Measurements from ENCODE around the gene CBFA2T2.

The CBFA2T2 gene

GRCh38 chr20:33673410-33674293 lies 183.8 kb downstream of the CBFA2T2 start:
- peaks cover 10% of the 10 kb centered on the region for H3K4me1 ChIP-seq
- H3K9ac ChIP-seq, result peak overlapping the region; percentile 29
- H3K36me3 ChIP-seq (ENCODE audit: control insufficient read depth, insufficient read depth, low read length), result no peaks in the 10 kb centered on the region
- TF ChIP-seq CTCF (IDR thresholded peaks at IDR 0.05), result no peak
- peak overlapping the region; percentile 47 for H3K27ac ChIP-seq
- H2AFZ ChIP-seq, result peak overlapping the region; percentile 83
- H3K4me3 ChIP-seq (ENCODE audit: low read depth, low read length), result peak overlapping the region; percentile 74
- H3K79me2 ChIP-seq, result no peaks in the 10 kb centered on the region
- no peaks in the 10 kb centered on the region for H3K27me3 ChIP-seq (ENCODE audit: control insufficient read depth, insufficient read depth, low read length)
- no peaks in the 10 kb centered on the region for H3K9me3 ChIP-seq (ENCODE audit: control insufficient read depth, low read length)
- peak overlapping the region; percentile 71 for H3K4me2 ChIP-seq (ENCODE audit: low read length)

GRCh38 chr20:33674294-33675135 lies 184.6 kb downstream of the CBFA2T2 start, which contains the start of gene NECAB3:
Gene NECAB3, minus strand, starts transcription at chr20:33674428. Its CDS starts 76 bp downstream, at chr20:33674352.
- Histone ChIP-seq H3K9me3 (ENCODE audit: control insufficient read depth, low read length) (no peaks in the 10 kb centered on the region), H2AFZ (peak within 1 kb of the TSS; percentile 83), H3K79me2 (no peaks in the 10 kb centered on the region), H3K4me3 (ENCODE audit: low read depth, low read length) (peak within 1 kb of the TSS; percentile 74), H3K9ac (peak within 1 kb of the TSS; percentile 29), H3K4me1 (peaks cover 10% of the 10 kb centered on the region), H3K36me3 (ENCODE audit: control insufficient read depth, insufficient read depth, low read length) (no peaks in the 10 kb centered on the region), H3K4me2 (ENCODE audit: low read length) (peak within 1 kb of the TSS; percentile 74), H3K27me3 (ENCODE audit: control insufficient read depth, insufficient read depth, low read length) (no peaks in the 10 kb centered on the region), H3K27ac (peak within 1 kb of the TSS; percentile 47)
- no peak for TF ChIP-seq CTCF (IDR thresholded peaks at IDR 0.05)

GRCh38 chr20:33675136-33675959 lies 185.5 kb downstream of the CBFA2T2 start:
- H3K27me3 ChIP-seq (ENCODE audit: control insufficient read depth, insufficient read depth, low read length), result no peaks in the 10 kb centered on the region
- no peaks in the 10 kb centered on the region for H3K9me3 ChIP-seq (ENCODE audit: control insufficient read depth, low read length)
- no peak for TF ChIP-seq CTCF (IDR thresholded peaks at IDR 0.05)
- H3K79me2 ChIP-seq, result no peaks in the 10 kb centered on the region
- peak overlapping the region; percentile 83 for H2AFZ ChIP-seq
- no peak overlapping the region for H3K4me2 ChIP-seq (ENCODE audit: low read length)
- H3K27ac ChIP-seq, result peak overlapping the region; percentile 2
- H3K4me1 ChIP-seq, result peaks cover 10% of the 10 kb centered on the region
- no peaks in the 10 kb centered on the region for H3K36me3 ChIP-seq (ENCODE audit: control insufficient read depth, insufficient read depth, low read length)
- no peak overlapping the region for H3K4me3 ChIP-seq (ENCODE audit: low read depth, low read length)
- no peak overlapping the region for H3K9ac ChIP-seq

- H3K9ac ChIP-seq, result no peak overlapping the region
- H3K27ac ChIP-seq, result no peak overlapping the region
- H2AFZ ChIP-seq, result no peak overlapping the region
- H3K27me3 ChIP-seq (ENCODE audit: control insufficient read depth, insufficient read depth, low read length), result no peaks in the 10 kb centered on the region
- H3K4me1 ChIP-seq, result peaks cover 10% of the 10 kb centered on the region
- no peak overlapping the region for H3K4me3 ChIP-seq (ENCODE audit: low read depth, low read length)
- H3K79me2 ChIP-seq, result no peaks in the 10 kb centered on the region
- no peak for TF ChIP-seq CTCF (IDR thresholded peaks at IDR 0.05)
- no peaks in the 10 kb centered on the region for H3K36me3 ChIP-seq (ENCODE audit: control insufficient read depth, insufficient read depth, low read length)
- H3K4me2 ChIP-seq (ENCODE audit: low read length), result no peak overlapping the region
- no peaks in the 10 kb centered on the region for H3K9me3 ChIP-seq (ENCODE audit: control insufficient read depth, low read length)
Observed at GRCh38 chr20:33676121-33676520, 186.2 kb downstream of the CBFA2T2 start.

Measured in parathyroid adenoma (tissue), 2 donors.